ENCODE measurements around the gene RNF187.
"Not testable (repeated sequence)": the region's sequence is repeated elsewhere in the genome, so short reads cannot be mapped to it uniquely, and the experiment has no call there.

RNF187 gene

GRCh38 chr1:228497817-228498216, 10.6 kb downstream of the RNF187 start:
- no peak for TF ChIP-seq CTCF (conservative IDR thresholded peaks at IDR 0.05; ENCODE audit: control insufficient read depth, insufficient read depth, low read depth, low read length)
- no peak for DNase-seq (ENCODE audit: low read depth)
- H3K4me3 ChIP-seq (ENCODE audit: control insufficient read depth, low read depth, low read length), result no peak overlapping the region

- H3K4me3 ChIP-seq (ENCODE audit: control insufficient read depth, low read depth, low read length), result no peak overlapping the region
- no peak for DNase-seq (ENCODE audit: low read depth)
- TF ChIP-seq CTCF (conservative IDR thresholded peaks at IDR 0.05; ENCODE audit: control insufficient read depth, insufficient read depth, low read depth, low read length), result no peak
These were observed 13.1 kb downstream of the RNF187 start for GRCh38 chr1:228500143-228500734.

- peak; percentile 97 for TF ChIP-seq CTCF (conservative IDR thresholded peaks at IDR 0.05; ENCODE audit: control insufficient read depth, insufficient read depth, low read depth, low read length)
- peak overlapping the region; percentile 29 for H3K4me3 ChIP-seq (ENCODE audit: control insufficient read depth, low read depth, low read length)
- DNase-seq (ENCODE audit: low read depth), result peak; percentile 92
These were observed 14.0 kb downstream of the RNF187 start for GRCh38 chr1:228500901-228501871.

GRCh38 chr1:228502522-228502921, 15.3 kb downstream of the RNF187 start:
- H3K4me3 ChIP-seq (ENCODE audit: control insufficient read depth, low read depth, low read length), result no peak overlapping the region
- no peak for DNase-seq (ENCODE audit: low read depth)
- TF ChIP-seq CTCF (conservative IDR thresholded peaks at IDR 0.05; ENCODE audit: control insufficient read depth, insufficient read depth, low read depth, low read length), result no peak

GRCh38 chr1:228505944-228506343, 18.8 kb downstream of the RNF187 start:
- H3K4me3 ChIP-seq (ENCODE audit: control insufficient read depth, low read depth, low read length); DNase-seq (ENCODE audit: low read depth): not testable (repeated sequence)

- H3K4me3 ChIP-seq (ENCODE audit: control insufficient read depth, low read depth, low read length), result no peak overlapping the region
- no peak for DNase-seq (ENCODE audit: low read depth)
These were observed 20.9 kb downstream of the RNF187 start for GRCh38 chr1:228507961-228508652.

More at GRCh38 chr1:228507961-228508652, 20.9 kb downstream of the RNF187 start:
- no peak for TF ChIP-seq CTCF (conservative IDR thresholded peaks at IDR 0.05; ENCODE audit: control insufficient read depth, insufficient read depth, low read depth, low read length)

Measured in fibroblast of mammary gland (primary cell).